HepG2 (cell line): ENCODE data around the gene NUP153.

ENCODE experiments used
- ATF7 ChIP-seq, 2 experiments: fragments of 450-650 bp in 1 of 2; sonication (generic) in 1 of 2; formaldehyde crosslinking in 1 of 2; IDR thresholded peaks; 2 replicates each; pipeline versions ENCODE4 v1.4.0 to v1.6.1; 2016 to 2020; ENCODE audit warnings: antibody characterized with exemption in 1 of 2, mild to moderate bottlenecking in 1 of 2, missing genetic modification reagents in 1 of 2
- CTCF ChIP-seq: sonication (generic); formaldehyde crosslinking; IDR thresholded peaks from 2 replicates; pipeline ENCODE4 v1.5.0; 2020; ENCODE audit warnings: mild to moderate bottlenecking, missing genetic modification reagents, moderate library complexity
- DMTF1 ChIP-seq: sonication (generic); formaldehyde crosslinking; IDR thresholded peaks from 2 replicates; pipeline ENCODE4 v1.4.0; 2020; ENCODE audit warnings: mild to moderate bottlenecking, missing genetic modification reagents
- ESRRA ChIP-seq: sonication (generic); formaldehyde crosslinking; IDR thresholded peaks from 2 replicates; pipeline ENCODE4 v1.5.1; 2020; ENCODE audit warnings: mild to moderate bottlenecking, low read depth, missing genetic modification reagents
- EZH2 ChIP-seq: conservative IDR thresholded peaks from 2 replicates; pipeline ENCODE4 v1.6.1; 2012; ENCODE audit warnings: mild to moderate bottlenecking, low read depth, low read length, moderate library complexity
- HDAC1 ChIP-seq: sonication (generic); formaldehyde crosslinking; IDR thresholded peaks from 2 replicates; pipeline ENCODE4 v1.5.1; 2020; ENCODE audit warnings: mild to moderate bottlenecking, missing genetic modification reagents
- JUND ChIP-seq: sonication (generic); formaldehyde crosslinking; IDR thresholded peaks from 2 replicates; pipeline ENCODE4 v1.8.0; 2022; ENCODE audit warnings: mild to moderate bottlenecking, missing genetic modification reagents
- PTBP1 ChIP-seq: fragments of 200-400 bp; formaldehyde crosslinking; IDR thresholded peaks from 2 replicates; pipeline ENCODE4 v1.6.1; 2018; ENCODE audit warnings: low read length, low read depth; ENCODE audit not compliant: poor library complexity, severe bottlenecking
- SRF ChIP-seq: IDR thresholded peaks from 2 replicates; pipeline ENCODE4 v1.6.1; 2011; ENCODE audit warnings: mild to moderate bottlenecking, low read depth, low read length, moderate library complexity
- ZMYM2 ChIP-seq: sonication (generic); formaldehyde crosslinking; IDR thresholded peaks from 2 replicates; pipeline ENCODE4 v1.8.0; 2022; ENCODE audit warnings: mild to moderate bottlenecking, missing genetic modification reagents
- ZNF431 ChIP-seq: sonication (generic); formaldehyde crosslinking; IDR thresholded peaks from 2 replicates; pipeline ENCODE4 v1.9.0; 2022; ENCODE audit warnings: missing genetic modification reagents, low read depth, mild to moderate bottlenecking, borderline replicate concordance
- ZNF615 ChIP-seq: sonication (generic); formaldehyde crosslinking; IDR thresholded peaks from 2 replicates; pipeline ENCODE4 v1.5.0; 2020; ENCODE audit warnings: mild to moderate bottlenecking, missing genetic modification reagents, borderline replicate concordance

- TF ChIP-seq HDAC1: no peak
- TF ChIP-seq ZMYM2: no peak
- no peak for TF ChIP-seq DMTF1 (CRISPR knock-in tag)
- TF ChIP-seq ESRRA (CRISPR knock-in tag): no peak
- TF ChIP-seq ATF7 (IDR thresholded peaks at IDR 0.05): no peak
- no peak for TF ChIP-seq ATF7 (CRISPR knock-in tag; IDR thresholded peaks at IDR 0.05)
- TF ChIP-seq SRF: no peak
- no peak for TF ChIP-seq ZNF431
- no peak for TF ChIP-seq ZNF615
- TF ChIP-seq JUND (CRISPR knock-in tag): no peak
- TF ChIP-seq EZH2: no peak
- TF ChIP-seq CTCF (CRISPR knock-in tag): no peak
- no peak for TF ChIP-seq PTBP1
Measured at GRCh38 chr6:17601386-17601703, 105.4 kb downstream of the NUP153 start.
